Measurements from ENCODE around the gene FGR.

GRCh38 chr1:27650539-27651175 is 15.7 kb upstream of the FGR start:
- TF ChIP-seq EZH2 (IDR thresholded peaks at IDR 0.05; ENCODE audit: low read length) = no peak
- no peak for TF ChIP-seq CTCF (optimal IDR thresholded peaks at IDR 0.05 in 1 of 3, IDR thresholded peaks at IDR 0.05 in 1 of 3, conservative IDR thresholded peaks at IDR 0.05 in 1 of 3; ENCODE audit: extremely low read depth in 1 of 3, insufficient read depth in 2 of 3, low read length in 3 of 3)

Data from keratinocyte (primary cell).